Immature natural killer cell (primary cell): ENCODE measurements around the gene ZNF691. TPM values are rescaled to one million over a fixed set of nuclear protein-coding genes. Genes with fewer than 3 reads are reported as not detected.

Experiments
- DNase-seq, 3 donors: peaks; one replicate each; pipeline ENCODE4 v3.0.0; 2022; ENCODE audit warnings: mixed read lengths in 1 of 3
- H3K27ac Mint-ChIP-seq, 6 donors: one replicate each; pipeline ENCODE4 v1.8.0; 2020; ENCODE audit warnings: mixed read lengths in 6 of 6, mild to moderate bottlenecking in 5 of 6, inconsistent platforms in 4 of 6, moderate library complexity in 3 of 6
- H3K27me3 Mint-ChIP-seq, 3 donors: one replicate each; pipeline ENCODE4 v1.8.0; 2020 to 2021; ENCODE audit warnings: low read depth in 3 of 3, mild to moderate bottlenecking in 3 of 3, mixed read lengths in 3 of 3, moderate library complexity in 3 of 3, inconsistent platforms in 1 of 3
- H3K36me3 Mint-ChIP-seq, 3 donors: one replicate each; pipeline ENCODE4 v1.8.0; 2020; ENCODE audit warnings: mixed read lengths in 3 of 3, inconsistent platforms in 2 of 3, mild to moderate bottlenecking in 2 of 3
- H3K4me1 Mint-ChIP-seq, 2 donors: one replicate each; pipeline ENCODE4 v1.8.0; 2020; ENCODE audit warnings: inconsistent platforms in 2 of 2, mild to moderate bottlenecking in 2 of 2, mixed read lengths in 2 of 2, moderate library complexity in 1 of 2
- H3K4me3 Mint-ChIP-seq, 5 donors: one replicate each; pipeline ENCODE4 v1.8.0; 2020; ENCODE audit warnings: mild to moderate bottlenecking in 5 of 5, mixed read lengths in 5 of 5, inconsistent platforms in 3 of 5, moderate library complexity in 3 of 5
- H3K9me3 Mint-ChIP-seq, 6 donors: one replicate each; pipeline ENCODE4 v1.8.0; 2020; ENCODE audit warnings: mild to moderate bottlenecking in 6 of 6, mixed read lengths in 6 of 6, inconsistent platforms in 4 of 6, moderate library complexity in 3 of 6
- polyA plus RNA-seq, 3 donors: library from polyadenylated mRNA; unstranded; fragments of 300-500 nt; fragmentation: Illumina TruSeq; gene quantifications; one replicate each; pipeline ENCODE4 v1.2.3, GENCODE V29; 2021

Gene ZNF691
- polyA plus RNA-seq, 3 donors from 2014 or later: 5.2 to 10.2 (median 7.1) TPM

GRCh38 chr1:42841010-42841409, 5.4 kb upstream of the ZNF691 start:
- no peak for DNase-seq
- Mint-ChIP-seq H3K4me3 (no peak overlapping the region), H3K27me3 (peaks cover 0 to 1% (median 0%) of the 10 kb centered on the region in 3 donors), H3K36me3 (peaks cover 0 to 8% (median 1%) of the 10 kb centered on the region in 3 donors), H3K4me1 (peaks cover 3% of the 10 kb centered on the region in 2 donors), H3K9me3 (no peaks in the 10 kb centered on the region), H3K27ac (no peak overlapping the region)

DNA sequence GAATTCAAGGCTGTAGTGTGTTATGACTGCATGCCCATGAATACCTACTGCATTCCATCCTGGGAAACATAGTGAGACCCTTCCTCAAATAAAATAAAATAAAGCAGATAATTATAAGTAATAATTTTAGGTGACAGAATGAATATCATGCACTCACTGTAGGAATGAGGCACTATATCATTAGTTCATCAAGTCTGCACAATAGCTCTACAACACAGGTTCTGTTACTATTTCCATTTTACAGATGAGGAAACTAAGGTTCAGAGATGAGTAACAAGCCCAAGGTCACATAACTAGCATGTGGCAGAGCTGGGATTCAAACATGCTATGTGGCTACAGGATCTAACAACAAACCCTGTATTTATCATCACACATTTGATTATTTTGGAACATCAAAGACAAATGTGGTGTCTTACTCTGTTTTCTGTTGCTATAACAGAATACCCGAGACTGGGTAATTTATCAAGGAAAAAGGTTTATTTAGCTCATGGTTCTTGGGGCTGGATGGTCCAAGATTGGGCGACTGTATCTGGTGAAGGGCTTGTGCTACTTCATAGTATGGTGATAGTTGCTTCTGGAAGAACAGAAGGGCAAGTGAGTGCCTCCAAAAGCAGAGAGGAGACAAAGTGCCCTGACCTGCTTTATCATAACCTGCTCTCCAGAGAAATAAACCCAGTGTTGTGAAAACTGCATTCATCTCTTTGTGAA, 4.8 kb upstream of the ZNF691 start:
- H3K4me1 Mint-ChIP-seq: peaks cover 8% of the 10 kb centered on the region in 2 donors
- H3K9me3 Mint-ChIP-seq: no peaks in the 10 kb centered on the region
- H3K27ac Mint-ChIP-seq: no peak overlapping the region
- H3K4me3 Mint-ChIP-seq: no peak overlapping the region
- peaks cover 0 to 1% (median 0%) of the 10 kb centered on the region in 3 donors for H3K27me3 Mint-ChIP-seq
- H3K36me3 Mint-ChIP-seq: peaks cover 0 to 8% (median 0%) of the 10 kb centered on the region in 3 donors
- no peak for DNase-seq

- Mint-ChIP-seq H3K27ac (no peak overlapping the region), H3K4me3 (peak overlapping the region in 1 of 5 donors; percentile 30)
Observed at GRCh38 chr1:42844592-42845140, 1.7 kb upstream of the ZNF691 start.

GRCh38 chr1:42845193-42845592, 1.2 kb upstream of the ZNF691 start:
- Mint-ChIP-seq H3K27me3 (peaks cover 0 to 3% (median 0%) of the 10 kb centered on the region in 3 donors), H3K36me3 (peaks cover 0 to 5% (median 4%) of the 10 kb centered on the region in 3 donors), H3K27ac (no peak overlapping the region), H3K4me1 (peaks cover 26 to 35% of the 10 kb centered on the region in 2 donors), H3K9me3 (no peaks in the 10 kb centered on the region), H3K4me3 (no peak overlapping the region)
- DNase-seq: no peak

More at GRCh38 chr1:42844592-42845140, 1.7 kb upstream of the ZNF691 start:
- Mint-ChIP-seq H3K36me3 (peaks cover 0 to 5% (median under 1%) of the 10 kb centered on the region in 3 donors), H3K4me1 (peaks cover 23 to 35% of the 10 kb centered on the region in 2 donors), H3K27me3 (peaks cover 0 to 3% (median 0%) of the 10 kb centered on the region in 3 donors), H3K9me3 (no peaks in the 10 kb centered on the region)
- DNase-seq: no peak

- Mint-ChIP-seq H3K4me1 (peaks cover 26 to 35% of the 10 kb centered on the region in 2 donors), H3K9me3 (no peaks in the 10 kb centered on the region), H3K4me3 (peak overlapping the region; percentile 92 to 98 (median 98)), H3K27ac (peak overlapping the region; percentile 74 to 91 (median 76)), H3K36me3 (peaks cover 4 to 7% (median 6%) of the 10 kb centered on the region in 3 donors), H3K27me3 (peaks cover 0 to 3% (median 0%) of the 10 kb centered on the region in 3 donors)
- DNase-seq: no peak
Observed at GRCh38 chr1:42845866-42846256, 552 bp upstream of the ZNF691 start.

GRCh38 chr1:42847111-42847595, 740 bp downstream of the ZNF691 start:
- Mint-ChIP-seq H3K36me3 (peaks cover 7 to 16% (median 10%) of the 10 kb centered on the region in 3 donors), H3K9me3 (no peaks in the 10 kb centered on the region), H3K4me1 (peaks cover 26 to 35% of the 10 kb centered on the region in 2 donors), H3K4me3 (peak overlapping the region; percentile 92 to 98 (median 98)), H3K27ac (peak overlapping the region; percentile 74 to 95 (median 87)), H3K27me3 (peaks cover 0 to 3% (median 0%) of the 10 kb centered on the region in 3 donors)
- peak in 1 of 3 donors; percentile 1 for DNase-seq

DNA sequence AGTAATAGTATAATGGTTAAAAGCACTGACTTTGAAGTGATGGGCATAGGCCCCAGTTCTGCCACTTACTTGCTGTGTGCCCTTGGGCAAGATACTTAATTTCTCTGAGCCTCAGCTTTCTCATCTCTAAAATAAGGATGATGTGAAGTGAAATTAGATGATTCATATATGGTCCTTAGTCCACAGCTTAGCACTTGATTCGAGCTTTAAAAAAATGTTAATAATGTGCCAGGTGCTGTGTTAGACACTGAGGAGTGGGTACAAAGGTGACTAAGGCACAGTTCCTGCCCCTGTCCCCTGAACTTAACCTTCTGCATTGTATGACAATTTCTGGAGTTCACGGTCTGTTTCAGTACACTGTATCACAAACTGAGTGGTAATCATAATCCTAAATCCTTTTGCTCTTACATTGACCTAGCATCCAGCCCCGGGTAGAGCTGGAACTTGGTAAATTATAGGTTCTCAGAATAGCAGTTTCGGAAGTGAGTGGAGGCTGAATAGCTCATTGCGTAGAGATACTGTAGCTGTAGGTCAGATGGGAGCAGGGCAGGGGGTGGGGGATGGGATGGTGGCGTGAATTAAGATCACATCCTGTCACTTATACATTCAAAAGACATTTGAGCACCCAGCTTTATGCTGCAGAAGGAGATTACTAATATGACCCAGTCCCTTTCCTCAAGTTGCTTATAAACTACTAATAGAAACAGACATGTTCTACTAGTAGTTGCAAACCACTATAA, 1.5 kb downstream of the ZNF691 start:
- H3K27me3 Mint-ChIP-seq: peaks cover 0 to 3% (median 0%) of the 10 kb centered on the region in 3 donors
- H3K9me3 Mint-ChIP-seq: no peaks in the 10 kb centered on the region
- peaks cover 26 to 35% of the 10 kb centered on the region in 2 donors for H3K4me1 Mint-ChIP-seq
- peaks cover 7 to 20% (median 10%) of the 10 kb centered on the region in 3 donors for H3K36me3 Mint-ChIP-seq
- H3K4me3 Mint-ChIP-seq: peak overlapping the region; percentile 92 to 98 (median 98)
- no peak for DNase-seq
- H3K27ac Mint-ChIP-seq: peak overlapping the region; percentile 74 to 95 (median 87)

GRCh38 chr1:42848823-42849537, 2.6 kb downstream of the ZNF691 start:
- H3K27ac Mint-ChIP-seq: peak overlapping the region in 3 of 6 donors; percentile 4 to 48 (median 11)
- H3K27me3 Mint-ChIP-seq: peaks cover 0 to 3% (median 0%) of the 10 kb centered on the region in 3 donors
- DNase-seq: no peak
- peaks cover 7 to 16% (median 10%) of the 10 kb centered on the region in 3 donors for H3K36me3 Mint-ChIP-seq
- H3K4me1 Mint-ChIP-seq: peaks cover 26 to 35% of the 10 kb centered on the region in 2 donors
- no peaks in the 10 kb centered on the region for H3K9me3 Mint-ChIP-seq
- peak overlapping the region in 1 of 5 donors; percentile 31 for H3K4me3 Mint-ChIP-seq

- Mint-ChIP-seq H3K27ac (peak overlapping the region in 1 of 6 donors; percentile 60), H3K27me3 (peaks cover 0 to 3% (median 0%) of the 10 kb centered on the region in 3 donors), H3K9me3 (no peaks in the 10 kb centered on the region), H3K4me3 (no peak overlapping the region), H3K36me3 (peaks cover 7 to 16% (median 10%) of the 10 kb centered on the region in 3 donors), H3K4me1 (peaks cover 26 to 35% of the 10 kb centered on the region in 2 donors)
- no peak for DNase-seq
Observed at GRCh38 chr1:42849944-42850343, 3.5 kb downstream of the ZNF691 start.

DNA sequence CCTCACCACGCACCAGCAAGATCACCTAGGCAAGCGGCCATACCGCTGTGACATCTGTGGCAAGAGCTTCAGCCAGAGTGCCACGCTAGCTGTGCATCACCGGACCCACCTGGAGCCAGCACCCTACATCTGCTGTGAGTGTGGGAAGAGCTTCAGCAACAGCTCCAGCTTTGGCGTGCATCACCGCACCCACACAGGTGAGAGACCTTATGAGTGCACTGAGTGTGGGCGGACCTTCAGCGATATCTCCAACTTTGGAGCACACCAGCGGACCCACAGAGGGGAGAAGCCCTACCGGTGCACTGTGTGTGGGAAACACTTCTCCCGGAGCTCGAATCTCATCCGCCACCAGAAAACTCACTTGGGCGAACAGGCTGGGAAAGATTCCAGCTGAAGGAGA, 5.0 kb downstream of the ZNF691 start:
- Mint-ChIP-seq H3K27me3 (peaks cover 0 to 3% (median 2%) of the 10 kb centered on the region in 3 donors), H3K36me3 (peaks cover 7 to 19% (median 10%) of the 10 kb centered on the region in 3 donors), H3K4me1 (peaks cover 19 to 28% of the 10 kb centered on the region in 2 donors), H3K4me3 (no peak overlapping the region), H3K9me3 (no peaks in the 10 kb centered on the region), H3K27ac (no peak overlapping the region)
- DNase-seq: no peak

- Mint-ChIP-seq H3K27me3 (peaks cover 0 to 2% (median 0%) of the 10 kb centered on the region in 3 donors), H3K4me3 (no peak overlapping the region)
- DNase-seq: no peak
Observed at GRCh38 chr1:42851960-42852607, 5.7 kb downstream of the ZNF691 start.

DNA sequence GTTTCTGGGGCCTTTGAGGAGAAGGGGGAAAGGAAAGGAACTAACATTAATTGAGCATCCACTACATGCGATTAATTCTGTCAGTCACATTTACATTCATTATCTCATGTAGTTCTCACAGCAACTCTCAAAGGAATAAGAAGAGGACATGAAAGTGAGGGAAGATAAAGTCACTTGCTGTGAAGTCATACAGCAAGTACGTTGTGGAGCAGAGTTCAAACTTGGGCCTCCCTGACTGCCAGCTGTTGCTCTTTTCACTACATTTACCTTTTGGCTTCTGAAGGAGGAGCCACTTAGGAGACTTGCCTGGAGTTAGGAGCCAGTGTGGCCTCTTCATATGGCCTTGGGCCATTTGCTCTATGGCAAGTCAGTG, 6.2 kb downstream of the ZNF691 start:
- H3K9me3 Mint-ChIP-seq: no peaks in the 10 kb centered on the region
- H3K27ac Mint-ChIP-seq: peak overlapping the region in 5 of 6 donors; percentile 5 to 39 (median 17)
- no peak for DNase-seq
- H3K4me3 Mint-ChIP-seq: no peak overlapping the region
- peaks cover 10 to 17% of the 10 kb centered on the region in 2 donors for H3K4me1 Mint-ChIP-seq
- peaks cover 0 to 2% (median 0%) of the 10 kb centered on the region in 3 donors for H3K27me3 Mint-ChIP-seq
- H3K36me3 Mint-ChIP-seq: peaks cover 7 to 22% (median 15%) of the 10 kb centered on the region in 3 donors

More at GRCh38 chr1:42851960-42852607, 5.7 kb downstream of the ZNF691 start:
- peaks cover 7 to 19% (median 10%) of the 10 kb centered on the region in 3 donors for H3K36me3 Mint-ChIP-seq
- H3K27ac Mint-ChIP-seq: peak overlapping the region in 4 of 6 donors; percentile 5 to 39 (median 20)
- peaks cover 15 to 22% of the 10 kb centered on the region in 2 donors for H3K4me1 Mint-ChIP-seq
- no peaks in the 10 kb centered on the region for H3K9me3 Mint-ChIP-seq
